ENCODE measurements around the gene VSTM2B. TPM values are rescaled to one million over a fixed set of nuclear protein-coding genes. Genes with fewer than 3 reads are reported as not detected.
A peak's percentile ranks its signal among the peaks of the same experiment; 100 is the strongest.

Gene VSTM2B
- total and polyA plus RNA-seq, 7 experiments from 2014 or later = 0.24 TPM; not detected in 6

DNA sequence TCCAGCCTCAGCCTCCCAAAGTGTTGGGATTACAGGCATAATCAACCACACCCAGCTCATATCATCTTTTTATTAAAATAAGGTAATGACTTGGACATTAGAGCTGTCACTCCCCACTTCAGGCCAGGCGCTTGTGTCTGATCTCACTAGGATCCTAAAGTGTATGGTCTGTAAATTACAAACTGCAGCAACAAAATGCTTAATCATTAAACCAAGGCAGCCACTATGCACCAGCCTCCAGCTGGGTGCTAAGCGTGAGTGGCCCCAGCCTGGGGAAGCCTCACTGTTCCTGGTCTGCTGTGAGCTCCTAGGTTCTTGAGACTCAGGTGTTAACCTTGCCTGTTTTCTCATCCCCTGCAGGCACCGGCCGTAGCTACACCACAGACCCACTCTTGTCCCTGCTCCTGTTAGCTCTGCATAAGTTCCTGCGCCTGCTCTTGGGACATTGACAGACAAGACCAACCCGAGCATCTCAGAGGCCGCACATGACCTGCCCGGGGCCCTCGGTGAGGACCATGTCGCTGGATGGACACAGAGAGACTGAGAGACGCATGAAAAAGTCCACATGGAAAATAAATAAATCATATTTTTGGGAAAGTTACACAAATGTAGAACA is 37.8 kb downstream of the VSTM2B start:
- ATAC-seq (no peak), DNase-seq (no peak)
- Mint-ChIP-seq H3K27me3 (peaks cover 15 to 36% (median 34%) of the 10 kb centered on the region in 5 donors), H3K9me3 (peaks cover 0 to 22% (median 10%) of the 10 kb centered on the region in 11 donors), H3K4me1 (peaks cover 0 to 2% (median 0%) of the 10 kb centered on the region in 7 donors), H3K27ac (no peak overlapping the region), H3K4me3 (no peak overlapping the region), H3K36me3 (peaks cover 0 to 10% (median 3%) of the 10 kb centered on the region in 5 donors)
- CTCF ChIA-PET = no interaction called here
- H3K36me3 ChIP-seq (ENCODE audit: control insufficient read depth in 2 of 3, insufficient read depth in 3 of 3, low read length in 3 of 3) = no peaks in the 10 kb centered on the region
- no peaks in the 10 kb centered on the region for H3K4me1 ChIP-seq (ENCODE audit: control insufficient read depth in 2 of 2, insufficient read depth in 2 of 2, low read length in 2 of 2)
- intact Hi-C loops (cut with micrococcal nuclease) = no loop called here
- no peak overlapping the region for H3K4me3 ChIP-seq (ENCODE audit: low read length)
- POLR2A ChIA-PET = no interaction called here
- no peak overlapping the region for H3K27ac ChIP-seq (ENCODE audit: low read depth, low read length)
- H3K27me3 ChIP-seq (ENCODE audit: control insufficient read depth in 2 of 2, insufficient read depth in 2 of 2, low read length in 2 of 2) = peaks cover 0 to 4% of the 10 kb centered on the region in 2 donors
- H3K9me3 ChIP-seq (ENCODE audit: control insufficient read depth in 2 of 3, low read length in 3 of 3) = peaks cover 0 to 10% (median 0%) of the 10 kb centered on the region in 3 experiments

DNA sequence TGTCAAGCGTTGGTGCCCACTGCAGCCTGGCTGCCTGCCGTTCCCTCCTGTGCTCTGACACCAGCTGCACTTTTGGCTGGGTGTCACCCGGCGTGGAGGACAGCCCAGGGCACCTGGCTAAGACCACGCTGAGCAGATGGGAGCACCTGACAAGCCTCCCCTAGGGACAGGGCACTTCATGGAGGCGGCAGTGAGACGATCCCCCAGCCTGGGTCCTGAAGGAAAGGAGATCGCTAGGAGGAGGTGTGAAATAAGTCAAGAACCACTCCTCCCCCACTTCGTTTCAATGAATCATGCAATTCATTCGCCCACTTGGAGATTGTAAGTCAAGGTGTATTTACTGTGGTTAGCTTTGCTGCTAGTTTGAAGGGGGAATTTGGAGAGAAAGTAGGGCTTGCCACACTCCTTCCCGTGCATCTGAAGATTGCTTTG is 38.8 kb downstream of the VSTM2B start:
- peaks cover 21 to 41% (median 34%) of the 10 kb centered on the region in 5 donors for H3K27me3 Mint-ChIP-seq

DNA sequence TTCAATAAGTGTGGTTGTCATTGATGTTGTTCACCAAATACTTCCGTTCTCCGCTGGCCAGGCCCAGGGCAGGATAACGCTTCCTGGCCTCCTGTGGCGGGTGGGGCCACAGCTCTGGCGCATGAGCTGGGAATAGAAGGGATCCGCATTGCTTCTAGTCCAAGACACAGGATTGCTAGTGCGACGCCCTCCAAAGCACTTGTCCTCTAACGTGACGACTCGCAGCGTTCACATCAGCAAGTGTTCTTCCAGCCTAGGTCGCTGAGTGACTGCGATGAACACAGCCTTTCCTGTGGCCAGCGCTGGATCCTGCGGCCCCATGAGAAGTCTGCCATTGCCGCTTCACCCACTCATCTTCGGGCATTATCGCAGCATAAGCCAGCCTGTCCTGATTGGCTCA is 39.4 kb downstream of the VSTM2B start:
- Mint-ChIP-seq H3K4me3 (no peak overlapping the region), H3K4me1 (peaks cover 0 to 2% (median 0%) of the 10 kb centered on the region in 7 donors), H3K9me3 (peaks cover 0 to 7% (median 0%) of the 10 kb centered on the region in 11 donors), H3K27me3 (peaks cover 24 to 44% (median 36%) of the 10 kb centered on the region in 5 donors), H3K36me3 (peaks cover 0 to 2% (median 0%) of the 10 kb centered on the region in 5 donors), H3K27ac (no peak overlapping the region)
- H3K27me3 ChIP-seq (ENCODE audit: control insufficient read depth in 2 of 2, insufficient read depth in 2 of 2, low read length in 2 of 2) = peaks cover 0 to 4% of the 10 kb centered on the region in 2 donors
- CTCF ChIA-PET = no interaction called here
- POLR2A ChIA-PET = no interaction called here
- no peak overlapping the region for H3K4me3 ChIP-seq (ENCODE audit: low read length)
- intact Hi-C loops (cut with micrococcal nuclease) = no loop called here
- DNase-seq (no peak), ATAC-seq (no peak)
- H3K36me3 ChIP-seq (ENCODE audit: control insufficient read depth in 2 of 3, insufficient read depth in 3 of 3, low read length in 3 of 3) = no peaks in the 10 kb centered on the region
- H3K4me1 ChIP-seq (ENCODE audit: control insufficient read depth in 2 of 2, insufficient read depth in 2 of 2, low read length in 2 of 2) = no peaks in the 10 kb centered on the region
- H3K9me3 ChIP-seq (ENCODE audit: control insufficient read depth in 2 of 3, low read length in 3 of 3) = peaks cover 0 to 4% (median 0%) of the 10 kb centered on the region in 3 experiments
- H3K27ac ChIP-seq (ENCODE audit: low read depth, low read length) = no peak overlapping the region

More for the DNA sequence above, 38.8 kb downstream of the VSTM2B start:
- H3K4me1 Mint-ChIP-seq = peaks cover 0 to 2% (median 0%) of the 10 kb centered on the region in 7 donors
- H3K4me3 Mint-ChIP-seq = no peak overlapping the region
- Histone ChIP-seq H3K9me3 (ENCODE audit: control insufficient read depth in 2 of 3, low read length in 3 of 3) (peaks cover 0 to 9% (median 0%) of the 10 kb centered on the region in 3 experiments), H3K4me1 (ENCODE audit: control insufficient read depth in 2 of 2, insufficient read depth in 2 of 2, low read length in 2 of 2) (no peaks in the 10 kb centered on the region), H3K27ac (ENCODE audit: low read depth, low read length) (no peak overlapping the region), H3K4me3 (ENCODE audit: low read length) (no peak overlapping the region), H3K36me3 (ENCODE audit: control insufficient read depth in 2 of 3, insufficient read depth in 3 of 3, low read length in 3 of 3) (no peaks in the 10 kb centered on the region), H3K27me3 (ENCODE audit: control insufficient read depth in 2 of 2, insufficient read depth in 2 of 2, low read length in 2 of 2) (peaks cover 0 to 4% of the 10 kb centered on the region in 2 donors)
- no peak overlapping the region for H3K27ac Mint-ChIP-seq
- ATAC-seq (no peak), DNase-seq (no peak)
- peaks cover 0 to 13% (median 5%) of the 10 kb centered on the region in 11 donors for H3K9me3 Mint-ChIP-seq
- peaks cover 0 to 6% (median 3%) of the 10 kb centered on the region in 5 donors for H3K36me3 Mint-ChIP-seq
- intact Hi-C loops (cut with micrococcal nuclease) = no loop called here
- CTCF ChIA-PET = no interaction called here
- POLR2A ChIA-PET = no interaction called here

DNA sequence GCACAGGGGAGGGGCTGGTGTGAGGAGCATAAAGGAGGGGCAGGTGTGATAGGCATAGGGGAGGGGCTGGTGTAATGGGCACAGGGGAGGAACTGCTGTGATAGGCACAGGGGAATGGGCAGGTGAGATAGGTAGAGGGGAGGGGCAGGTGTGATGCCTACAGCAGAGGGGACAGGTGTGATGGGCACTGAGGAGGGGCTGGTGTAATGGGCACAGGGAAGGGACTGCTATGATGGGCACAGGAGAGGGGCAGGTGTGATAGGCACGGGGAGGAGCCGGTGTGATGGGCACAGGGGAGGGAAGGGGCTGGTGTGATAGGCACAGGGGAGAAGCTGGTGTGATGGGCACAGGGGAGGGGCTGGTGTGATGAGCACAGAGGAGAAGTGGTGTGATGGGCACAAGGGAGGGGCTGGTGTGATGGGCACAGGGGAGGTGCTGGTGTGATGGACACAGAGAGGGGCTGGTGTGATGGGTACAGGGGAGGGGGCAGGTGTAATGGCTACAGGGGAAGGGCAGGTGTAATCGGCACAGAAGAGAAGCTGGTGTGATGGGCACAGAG is 40.8 kb downstream of the VSTM2B start:
- H3K4me3 ChIP-seq (ENCODE audit: low read length) = no peak overlapping the region
- DNase-seq (no peak), ATAC-seq (no peak)
- no peak overlapping the region for H3K27ac ChIP-seq (ENCODE audit: low read depth, low read length)
- intact Hi-C loops (cut with micrococcal nuclease) = no loop called here
- H3K9me3 Mint-ChIP-seq = peaks cover 0 to 3% (median 0%) of the 10 kb centered on the region in 11 donors
- ChIA-PET POLR2A (no interaction called here), CTCF (no interaction called here)
- no peaks in the 10 kb centered on the region for H3K36me3 ChIP-seq (ENCODE audit: control insufficient read depth in 2 of 3, insufficient read depth in 3 of 3, low read length in 3 of 3)
- H3K9me3 ChIP-seq (ENCODE audit: control insufficient read depth in 2 of 3, low read length in 3 of 3) = no peaks in the 10 kb centered on the region
- no peak overlapping the region for H3K4me3 Mint-ChIP-seq
- H3K4me1 Mint-ChIP-seq = peaks cover 0 to 2% (median 0%) of the 10 kb centered on the region in 7 donors
- H3K27me3 ChIP-seq (ENCODE audit: control insufficient read depth in 2 of 2, insufficient read depth in 2 of 2, low read length in 2 of 2) = peaks cover 0 to 4% of the 10 kb centered on the region in 2 donors
- no peaks in the 10 kb centered on the region for H3K4me1 ChIP-seq (ENCODE audit: control insufficient read depth in 2 of 2, insufficient read depth in 2 of 2, low read length in 2 of 2)
- no peak overlapping the region for H3K27ac Mint-ChIP-seq
- H3K36me3 Mint-ChIP-seq = no peaks in the 10 kb centered on the region
- peaks cover 30 to 51% (median 44%) of the 10 kb centered on the region in 5 donors for H3K27me3 Mint-ChIP-seq

DNA sequence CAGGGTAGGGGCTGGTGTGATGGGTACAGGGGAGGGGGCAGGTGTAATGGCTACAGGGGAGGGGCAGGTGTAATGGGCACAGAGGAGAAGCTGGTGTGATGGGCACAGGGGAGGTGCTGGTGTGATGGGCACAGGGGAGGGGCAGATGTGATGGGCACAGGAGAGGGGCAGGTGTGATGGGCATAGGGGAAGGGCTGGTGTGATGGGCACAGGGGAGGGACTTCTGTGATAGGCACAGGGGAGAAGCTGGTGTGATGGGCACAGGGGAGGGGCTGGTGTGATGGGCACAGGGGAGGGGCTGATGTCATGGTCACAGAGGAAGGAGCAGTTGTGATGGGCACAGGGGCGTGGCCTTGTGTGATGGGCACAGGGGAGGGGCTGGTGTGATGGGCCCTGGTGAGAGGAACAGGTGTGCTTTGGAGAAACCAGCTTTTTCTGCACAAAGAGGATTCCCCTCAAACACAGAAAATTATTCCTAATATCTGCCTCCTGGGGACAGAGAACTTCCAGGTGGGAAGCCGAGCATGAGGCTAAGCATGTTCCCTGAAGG is 41.6 kb downstream of the VSTM2B start:
- H3K27ac ChIP-seq (ENCODE audit: low read depth, low read length) = no peak overlapping the region
- no peaks in the 10 kb centered on the region for H3K36me3 ChIP-seq (ENCODE audit: control insufficient read depth in 2 of 3, insufficient read depth in 3 of 3, low read length in 3 of 3)
- Mint-ChIP-seq H3K9me3 (no peaks in the 10 kb centered on the region), H3K4me1 (peaks cover 0 to 2% (median 0%) of the 10 kb centered on the region in 7 donors), H3K36me3 (no peaks in the 10 kb centered on the region), H3K4me3 (no peak overlapping the region), H3K27me3 (peaks cover 38 to 55% (median 44%) of the 10 kb centered on the region in 5 donors), H3K27ac (no peak overlapping the region)
- ATAC-seq = no peak
- peaks cover 0 to 4% of the 10 kb centered on the region in 2 donors for H3K27me3 ChIP-seq (ENCODE audit: control insufficient read depth in 2 of 2, insufficient read depth in 2 of 2, low read length in 2 of 2)
- intact Hi-C loops (cut with micrococcal nuclease) = no loop called here
- no peaks in the 10 kb centered on the region for H3K9me3 ChIP-seq (ENCODE audit: control insufficient read depth in 2 of 3, low read length in 3 of 3)
- peak in 1 of 9 donors; percentile 16 for DNase-seq
- H3K4me1 ChIP-seq (ENCODE audit: control insufficient read depth in 2 of 2, insufficient read depth in 2 of 2, low read length in 2 of 2) = no peaks in the 10 kb centered on the region
- no peak overlapping the region for H3K4me3 ChIP-seq (ENCODE audit: low read length)
- ChIA-PET POLR2A (no interaction called here), CTCF (no interaction called here)

- DNase-seq (peak in 1 of 9 donors; percentile 8), ATAC-seq (no peak)
- H3K36me3 Mint-ChIP-seq = no peaks in the 10 kb centered on the region
- peaks cover 40 to 49% (median 44%) of the 10 kb centered on the region in 5 donors for H3K27me3 Mint-ChIP-seq
- H3K27me3 ChIP-seq (ENCODE audit: control insufficient read depth in 2 of 2, insufficient read depth in 2 of 2, low read length in 2 of 2) = peaks cover 0 to 4% of the 10 kb centered on the region in 2 donors
- CTCF ChIA-PET = no interaction called here
- POLR2A ChIA-PET = no interaction called here
- H3K27ac ChIP-seq (ENCODE audit: low read depth, low read length) = no peak overlapping the region
- H3K4me1 Mint-ChIP-seq = peaks cover 0 to 2% (median 0%) of the 10 kb centered on the region in 7 donors
- no peaks in the 10 kb centered on the region for H3K9me3 ChIP-seq (ENCODE audit: control insufficient read depth in 2 of 3, low read length in 3 of 3)
- no peaks in the 10 kb centered on the region for H3K4me1 ChIP-seq (ENCODE audit: control insufficient read depth in 2 of 2, insufficient read depth in 2 of 2, low read length in 2 of 2)
- no peak overlapping the region for H3K27ac Mint-ChIP-seq
- intact Hi-C loops (cut with micrococcal nuclease) = no loop called here
- H3K36me3 ChIP-seq (ENCODE audit: control insufficient read depth in 2 of 3, insufficient read depth in 3 of 3, low read length in 3 of 3) = no peaks in the 10 kb centered on the region
- no peak overlapping the region for H3K4me3 ChIP-seq (ENCODE audit: low read length)
- H3K4me3 Mint-ChIP-seq = no peak overlapping the region
- no peaks in the 10 kb centered on the region for H3K9me3 Mint-ChIP-seq
Measured at GRCh38 chr19:29568036-29569025, 42.5 kb downstream of the VSTM2B start.

All from naive thymus-derived CD4-positive, alpha-beta T cell (primary cell).